HCT116 (cell line): Measurements from ENCODE around the gene CCDC83. TPM values are rescaled to one million over a fixed set of nuclear protein-coding genes. Genes with fewer than 3 reads are reported as not detected.

Experiments
- ATAC-seq: fragments of 200-7000 bp; cut with Tn5 transposase; 2 replicates; pipeline ENCODE4 v1.9.1; 2020; ENCODE audit warnings: mild to moderate bottlenecking, moderate library complexity
- BruUV-seq: library from RNA; stranded (reverse); fragments of 400-500 nt; replicated peaks from 2 replicates; lab custom pipeline; 2021; lab: Mats Ljungman, UMichigan
- CTCF ChIA-PET: fragments of 300-600 bp; sonication (Branson Sonifier 250); formaldehyde crosslinking; loops from one replicate; lab custom pipeline; 2021; ENCODE audit warnings: antibody characterized with exemption; lab: Charles Lee
- POLR2A ChIA-PET: fragments of 300-600, 350-600 bp; sonication (Branson Sonifier 250); formaldehyde crosslinking; loops from one replicate; lab custom pipeline; 2021; ENCODE audit warnings: antibody characterized with exemption; lab: Charles Lee
- RAD21 ChIA-PET, 2 experiments: fragments of 300-600 bp; sonication (Branson Sonifier 250); formaldehyde crosslinking; loops; one replicate each; lab custom pipeline; 2023; ENCODE audit warnings: low total read pairs in 2 of 2; ENCODE audit not compliant: uncharacterized antibody in 2 of 2, unreplicated experiment in 2 of 2, low non-redundant PET in 1 of 2; lab: Charles Lee
- DNase-seq: peaks from one replicate; pipeline ENCODE4 v3.0.0-alpha.2; 2010; ENCODE audit warnings: low read depth, low spot score
- H2AFZ ChIP-seq: fragments of 200-600 bp; shearing (Covaris generic), sonication (generic); 2 replicates; pipeline ENCODE4 v1.6.1; 2017; ENCODE audit warnings: low read depth, mixed run types, mixed read lengths, antibody characterized with exemption, low read length; ENCODE audit not compliant: poor library complexity, severe bottlenecking
- H3K27ac ChIP-seq: 2 replicates; pipeline ENCODE4 v1.5.1; 2012; ENCODE audit warnings: low read depth, low read length
- H3K27me3 ChIP-seq: fragments of 200-600 bp; sonication (generic); 2 replicates; pipeline ENCODE4 v1.6.1; 2016; ENCODE audit warnings: mixed run types, low read length, mixed read lengths; ENCODE audit not compliant: insufficient read depth
- H3K36me3 ChIP-seq, 2 experiments: fragments of 200-500 bp in 1 of 2; fragments of 200-600 bp in 1 of 2; sonication (Bioruptor generic) in 1 of 2; sonication (generic) in 1 of 2; 2 replicates each; pipeline versions ENCODE4 v1.5.1 to v1.6.1; 2014 to 2016; ENCODE audit warnings: low read length in 2 of 2, inconsistent platforms in 1 of 2, mixed read lengths in 1 of 2, mixed run types in 1 of 2; ENCODE audit not compliant: insufficient read depth in 2 of 2, control insufficient read depth in 1 of 2
- H3K4me1 ChIP-seq, 2 experiments: fragments of 200-600 bp in 1 of 2; sonication (generic) in 1 of 2; 2 replicates each; pipeline versions ENCODE4 v1.5.1 to v1.6.1; 2012 to 2017; ENCODE audit warnings: low read length in 2 of 2, inconsistent platforms in 1 of 2, mild to moderate bottlenecking in 1 of 2, mixed read lengths in 1 of 2, mixed run types in 1 of 2, moderate library complexity in 1 of 2; ENCODE audit not compliant: insufficient read depth in 2 of 2, control insufficient read depth in 1 of 2
- H3K4me2 ChIP-seq: fragments of 200-600 bp; sonication (generic); 2 replicates; pipeline ENCODE4 v1.6.1; 2017; ENCODE audit warnings: mixed run types, low read length, mixed read lengths
- H3K4me3 ChIP-seq, 2 experiments: fragments of 200-600 bp in 1 of 2; sonication (generic) in 1 of 2; replicated peaks in 1 of 2; 2 replicates each; pipeline ENCODE4 v1.5.1; 2011 to 2016; ENCODE audit warnings: low read length in 2 of 2, control low read depth in 1 of 2, low read depth in 1 of 2, mild to moderate bottlenecking in 1 of 2, mixed read lengths in 1 of 2, mixed run types in 1 of 2
- H3K79me2 ChIP-seq: fragments of 200-600 bp; sonication (generic); 2 replicates; pipeline ENCODE4 v1.6.1; 2017; ENCODE audit warnings: mild to moderate bottlenecking, mixed run types, low read length, moderate library complexity, mixed read lengths; ENCODE audit not compliant: insufficient read depth
- H3K9ac ChIP-seq: fragments of 200-600 bp; sonication (generic); 2 replicates; pipeline ENCODE4 v1.6.1; 2016; ENCODE audit warnings: low read length, mixed read lengths
- H3K9me2 ChIP-seq: fragments of 200-600 bp; sonication (generic), shearing (Covaris generic); 2 replicates; pipeline ENCODE4 v1.6.1; 2017; ENCODE audit warnings: mixed run types, mild to moderate bottlenecking, moderate library complexity; ENCODE audit not compliant: insufficient read depth
- H3K9me3 ChIP-seq, 2 experiments: fragments of 200-500 bp in 1 of 2; fragments of 200-600 bp in 1 of 2; sonication (Bioruptor generic) in 1 of 2; sonication (generic) in 1 of 2; 2 replicates each; pipeline ENCODE4 v1.6.1; 2014 to 2017; ENCODE audit warnings: low read length in 2 of 2, mixed read lengths in 2 of 2, inconsistent platforms in 1 of 2, low read depth in 1 of 2, mild to moderate bottlenecking in 1 of 2, mixed run types in 1 of 2, moderate library complexity in 1 of 2; ENCODE audit not compliant: control insufficient read depth in 1 of 2, insufficient read depth in 1 of 2
- H4K20me1 ChIP-seq: fragments of 200-600 bp; sonication (generic), shearing (Covaris generic); 2 replicates; pipeline ENCODE4 v1.6.1; 2017; ENCODE audit warnings: mixed run types, mild to moderate bottlenecking, moderate library complexity; ENCODE audit not compliant: insufficient read depth
- CBX3 ChIP-seq: IDR thresholded peaks from 2 replicates; pipeline ENCODE4 v1.6.1; 2012; ENCODE audit warnings: low read depth
- CEBPB ChIP-seq: IDR thresholded peaks from 2 replicates; pipeline ENCODE4 v1.6.1; 2012; ENCODE audit warnings: low read depth
- EZH2 ChIP-seq: fragments of 200-600 bp; sonication (generic); IDR thresholded peaks from 2 replicates; pipeline ENCODE4 v1.6.1; 2017; ENCODE audit warnings: antibody characterized with exemption, mixed run types
- EZH2phosphoT487 ChIP-seq: fragments of 200-600 bp; IDR thresholded peaks from 2 replicates; pipeline ENCODE4 v1.6.1; 2018; ENCODE audit warnings: antibody characterized with exemption, borderline replicate concordance
- POLR2A ChIP-seq: IDR thresholded peaks from 2 replicates; pipeline ENCODE4 v1.7.0; 2011; ENCODE audit warnings: borderline replicate concordance; ENCODE audit not compliant: insufficient read depth, insufficient read length; ENCODE audit errors: extremely low read depth
- RAD21 ChIP-seq: IDR thresholded peaks from 2 replicates; pipeline ENCODE4 v1.6.1; 2012; ENCODE audit warnings: low read depth, mild to moderate bottlenecking
- SIN3A ChIP-seq: IDR thresholded peaks from 2 replicates; pipeline ENCODE4 v1.6.1; 2012; ENCODE audit warnings: low read depth
- SRF ChIP-seq: IDR thresholded peaks from 2 replicates; pipeline ENCODE4 v1.6.1; 2012; ENCODE audit warnings: low read depth
- TCF7L2 ChIP-seq: IDR thresholded peaks from 2 replicates; pipeline ENCODE4 v1.7.0; 2011; ENCODE audit warnings: borderline replicate concordance, inconsistent platforms; ENCODE audit not compliant: insufficient read depth, insufficient read length; ENCODE audit errors: extremely low read depth
- YY1 ChIP-seq: IDR thresholded peaks from 2 replicates; pipeline ENCODE4 v1.6.1; 2011; ENCODE audit warnings: low read length, low read depth, moderate library complexity, mild to moderate bottlenecking; ENCODE audit not compliant: insufficient replicate concordance; ENCODE audit errors: extremely low read depth
- ZFX ChIP-seq: fragments of 450-650 bp; IDR thresholded peaks from 2 replicates; pipeline ENCODE4 v1.6.1; 2017
- intact Hi-C: fragments of 100-400 bp; cut with micrococcal nuclease; formaldehyde crosslinking; loops from 2 replicates; pipeline ENCODE4 v1.10.0; 2022
- total RNA-seq: library from RNA; stranded (reverse); gene quantifications from one replicate; pipeline ENCODE4 v1.2.1, GENCODE V29; 2021; ENCODE audit not compliant: unreplicated experiment
- TF ChIP-seq, protein P1 (sequence below): IDR thresholded peaks from 2 replicates; pipeline ENCODE4 v1.6.1; 2012
- TF ChIP-seq, protein P2 (sequence below), 3 experiments: fragments of 200-600 bp in 1 of 3; sonication (generic) in 1 of 3; IDR thresholded peaks in 2 of 3; conservative IDR thresholded peaks in 1 of 3; 2 replicates each; pipeline ENCODE4 v1.5.1; 2012 to 2017; ENCODE audit warnings: low read depth in 2 of 3, low read length in 2 of 3, antibody characterized with exemption in 1 of 3, borderline replicate concordance in 1 of 3, control low read depth in 1 of 3, mild to moderate bottlenecking in 1 of 3, mixed read lengths in 1 of 3, mixed run types in 1 of 3, moderate library complexity in 1 of 3; ENCODE audit not compliant: insufficient read depth in 1 of 3
- TF ChIP-seq, protein P3 (sequence below): IDR thresholded peaks from 2 replicates; pipeline ENCODE4 v1.6.1; 2011; ENCODE audit warnings: mild to moderate bottlenecking, low read length, moderate library complexity; ENCODE audit not compliant: insufficient replicate concordance; ENCODE audit errors: extremely low read depth

CCDC83 gene
- total RNA-seq, 1 experiment from 2014 or later, result not detected

DNA sequence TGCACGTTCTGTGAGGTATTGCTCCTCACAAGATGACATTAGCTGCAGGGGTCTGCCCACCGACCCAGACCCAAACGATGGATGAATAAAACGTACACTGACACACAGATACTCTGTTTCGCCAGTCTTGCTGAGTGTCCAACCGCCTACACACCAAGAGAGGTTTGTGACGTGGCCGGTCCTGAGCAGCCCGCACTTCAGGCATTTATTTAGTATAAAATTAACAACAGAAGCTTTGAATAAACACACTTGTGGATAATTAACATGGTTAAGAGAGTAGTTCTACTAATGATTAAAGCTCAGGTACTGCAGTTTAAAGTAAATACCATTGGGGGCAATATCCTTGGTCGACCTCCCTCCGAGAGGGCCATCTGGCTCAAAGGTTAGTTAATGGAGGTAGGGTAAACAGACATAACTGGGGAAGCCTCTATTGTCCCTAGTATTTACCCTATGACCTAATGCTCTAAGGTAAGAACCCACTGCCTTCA lies 75.7 kb downstream of the CCDC83 start:
- Histone ChIP-seq H4K20me1 (no peaks in the 10 kb centered on the region), H3K36me3 (no peaks in the 10 kb centered on the region), H3K4me1 (no peaks in the 10 kb centered on the region), H3K9me3 (no peaks in the 10 kb centered on the region), H3K4me2 (no peak overlapping the region), H3K79me2 (no peaks in the 10 kb centered on the region), H3K27me3 (no peaks in the 10 kb centered on the region), H3K27ac (no peak overlapping the region), H3K9ac (no peak overlapping the region), H2AFZ (no peak overlapping the region), H3K9me2 (no peaks in the 10 kb centered on the region), H3K4me3 (no peak overlapping the region)
- no TSS peak for BruUV-seq
- TF ChIP-seq RAD21, result no peak
- no peak for TF ChIP-seq TCF7L2
- no peak for TF ChIP-seq EZH2phosphoT487
- TF ChIP-seq, protein P1, sequence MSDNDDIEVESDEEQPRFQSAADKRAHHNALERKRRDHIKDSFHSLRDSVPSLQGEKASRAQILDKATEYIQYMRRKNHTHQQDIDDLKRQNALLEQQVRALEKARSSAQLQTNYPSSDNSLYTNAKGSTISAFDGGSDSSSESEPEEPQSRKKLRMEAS, result no peak
- TF ChIP-seq, protein P2, sequence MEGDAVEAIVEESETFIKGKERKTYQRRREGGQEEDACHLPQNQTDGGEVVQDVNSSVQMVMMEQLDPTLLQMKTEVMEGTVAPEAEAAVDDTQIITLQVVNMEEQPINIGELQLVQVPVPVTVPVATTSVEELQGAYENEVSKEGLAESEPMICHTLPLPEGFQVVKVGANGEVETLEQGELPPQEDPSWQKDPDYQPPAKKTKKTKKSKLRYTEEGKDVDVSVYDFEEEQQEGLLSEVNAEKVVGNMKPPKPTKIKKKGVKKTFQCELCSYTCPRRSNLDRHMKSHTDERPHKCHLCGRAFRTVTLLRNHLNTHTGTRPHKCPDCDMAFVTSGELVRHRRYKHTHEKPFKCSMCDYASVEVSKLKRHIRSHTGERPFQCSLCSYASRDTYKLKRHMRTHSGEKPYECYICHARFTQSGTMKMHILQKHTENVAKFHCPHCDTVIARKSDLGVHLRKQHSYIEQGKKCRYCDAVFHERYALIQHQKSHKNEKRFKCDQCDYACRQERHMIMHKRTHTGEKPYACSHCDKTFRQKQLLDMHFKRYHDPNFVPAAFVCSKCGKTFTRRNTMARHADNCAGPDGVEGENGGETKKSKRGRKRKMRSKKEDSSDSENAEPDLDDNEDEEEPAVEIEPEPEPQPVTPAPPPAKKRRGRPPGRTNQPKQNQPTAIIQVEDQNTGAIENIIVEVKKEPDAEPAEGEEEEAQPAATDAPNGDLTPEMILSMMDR (IDR thresholded peaks at IDR 0.05 in 2 of 3, conservative IDR thresholded peaks at IDR 0.05 in 1 of 3; ENCODE audit: borderline replicate concordance in 1 of 3, insufficient read depth in 1 of 3, low read depth in 2 of 3, low read length in 2 of 3), result no peak
- TF ChIP-seq, protein P3, sequence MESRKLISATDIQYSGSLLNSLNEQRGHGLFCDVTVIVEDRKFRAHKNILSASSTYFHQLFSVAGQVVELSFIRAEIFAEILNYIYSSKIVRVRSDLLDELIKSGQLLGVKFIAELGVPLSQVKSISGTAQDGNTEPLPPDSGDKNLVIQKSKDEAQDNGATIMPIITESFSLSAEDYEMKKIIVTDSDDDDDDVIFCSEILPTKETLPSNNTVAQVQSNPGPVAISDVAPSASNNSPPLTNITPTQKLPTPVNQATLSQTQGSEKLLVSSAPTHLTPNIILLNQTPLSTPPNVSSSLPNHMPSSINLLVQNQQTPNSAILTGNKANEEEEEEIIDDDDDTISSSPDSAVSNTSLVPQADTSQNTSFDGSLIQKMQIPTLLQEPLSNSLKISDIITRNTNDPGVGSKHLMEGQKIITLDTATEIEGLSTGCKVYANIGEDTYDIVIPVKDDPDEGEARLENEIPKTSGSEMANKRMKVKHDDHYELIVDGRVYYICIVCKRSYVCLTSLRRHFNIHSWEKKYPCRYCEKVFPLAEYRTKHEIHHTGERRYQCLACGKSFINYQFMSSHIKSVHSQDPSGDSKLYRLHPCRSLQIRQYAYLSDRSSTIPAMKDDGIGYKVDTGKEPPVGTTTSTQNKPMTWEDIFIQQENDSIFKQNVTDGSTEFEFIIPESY, result no peak
- no peak for TF ChIP-seq SRF
- TF ChIP-seq CEBPB, result no peak
- TF ChIP-seq POLR2A, result no peak
- no peak for TF ChIP-seq ZFX
- no peak for TF ChIP-seq EZH2
- no peak for TF ChIP-seq YY1
- TF ChIP-seq CBX3, result no peak
- no peak for TF ChIP-seq SIN3A
- ChIA-PET POLR2A (no interaction called here), CTCF (no interaction called here), RAD21 (no interaction called here)
- intact Hi-C loops, result no loop called here
- ATAC-seq, result no peak
- DNase-seq, result no peak
